Measurements from ENCODE around the gene GSTA4.

GSTA4 gene

GRCh38 chr6:52942221-52942620 is 52.9 kb downstream of the GSTA4 start:
- no peak overlapping the region for H3K27ac ChIP-seq
- no peak for TF ChIP-seq CTCF (conservative IDR thresholded peaks at IDR 0.05)
- no peak for TF ChIP-seq ZFX (IDR thresholded peaks at IDR 0.05)

GRCh38 chr6:52937908-52938307 is 57.2 kb downstream of the GSTA4 start:
- TF ChIP-seq CTCF (conservative IDR thresholded peaks at IDR 0.05): no peak
- TF ChIP-seq ZFX (IDR thresholded peaks at IDR 0.05): no peak
- H3K27ac ChIP-seq: no peak overlapping the region

GRCh38 chr6:52933778-52934177 is 61.3 kb downstream of the GSTA4 start:
- TF ChIP-seq CTCF (conservative IDR thresholded peaks at IDR 0.05) (no peak), ZFX (IDR thresholded peaks at IDR 0.05) (no peak)
- no peak overlapping the region for H3K27ac ChIP-seq

- H3K27ac ChIP-seq: no peak overlapping the region
- TF ChIP-seq ZFX (IDR thresholded peaks at IDR 0.05) (no peak), CTCF (conservative IDR thresholded peaks at IDR 0.05) (no peak)
Observed at GRCh38 chr6:52931351-52931750, 63.7 kb downstream of the GSTA4 start.

- H3K27ac ChIP-seq: no peak overlapping the region; the same call in 1 of the 2 replicates
- no peak for TF ChIP-seq ZFX (IDR thresholded peaks at IDR 0.05)
- no peak for TF ChIP-seq CTCF (conservative IDR thresholded peaks at IDR 0.05)
Observed at GRCh38 chr6:52929321-52930164, 65.5 kb downstream of the GSTA4 start.

Measured in C4-2B (cell line).